NB4 (cell line): ENCODE data around the gene DBH.

Source experiments
- DNase-seq: peaks from one replicate; pipeline ENCODE4 v3.0.0; 2010; ENCODE audit warnings: low read depth
- H3K4me3 ChIP-seq: one replicate; pipeline ENCODE4 v1.5.1; 2011; ENCODE audit warnings: mild to moderate bottlenecking, low read depth, low read length, moderate library complexity
- MAX ChIP-seq: IDR thresholded peaks from 2 replicates; pipeline ENCODE4 v1.6.1; 2011; ENCODE audit warnings: low read depth, low read length
- MYC ChIP-seq: IDR thresholded peaks from 2 replicates; pipeline ENCODE4 v1.6.1; 2011; ENCODE audit warnings: low read depth, low read length
- POLR2A ChIP-seq: IDR thresholded peaks from 2 replicates; pipeline ENCODE4 v1.6.1; 2011; ENCODE audit warnings: mild to moderate bottlenecking; ENCODE audit not compliant: insufficient read length; ENCODE audit errors: extremely low read depth
- TF ChIP-seq, protein P1 (sequence below): IDR thresholded peaks from one replicate; pipeline ENCODE4 v1.5.1; 2012; ENCODE audit warnings: low read depth, low read length

The DBH gene

GRCh38 chr9:133699546-133699945 lies 63.4 kb downstream of the DBH start:
- TF ChIP-seq, protein P1, sequence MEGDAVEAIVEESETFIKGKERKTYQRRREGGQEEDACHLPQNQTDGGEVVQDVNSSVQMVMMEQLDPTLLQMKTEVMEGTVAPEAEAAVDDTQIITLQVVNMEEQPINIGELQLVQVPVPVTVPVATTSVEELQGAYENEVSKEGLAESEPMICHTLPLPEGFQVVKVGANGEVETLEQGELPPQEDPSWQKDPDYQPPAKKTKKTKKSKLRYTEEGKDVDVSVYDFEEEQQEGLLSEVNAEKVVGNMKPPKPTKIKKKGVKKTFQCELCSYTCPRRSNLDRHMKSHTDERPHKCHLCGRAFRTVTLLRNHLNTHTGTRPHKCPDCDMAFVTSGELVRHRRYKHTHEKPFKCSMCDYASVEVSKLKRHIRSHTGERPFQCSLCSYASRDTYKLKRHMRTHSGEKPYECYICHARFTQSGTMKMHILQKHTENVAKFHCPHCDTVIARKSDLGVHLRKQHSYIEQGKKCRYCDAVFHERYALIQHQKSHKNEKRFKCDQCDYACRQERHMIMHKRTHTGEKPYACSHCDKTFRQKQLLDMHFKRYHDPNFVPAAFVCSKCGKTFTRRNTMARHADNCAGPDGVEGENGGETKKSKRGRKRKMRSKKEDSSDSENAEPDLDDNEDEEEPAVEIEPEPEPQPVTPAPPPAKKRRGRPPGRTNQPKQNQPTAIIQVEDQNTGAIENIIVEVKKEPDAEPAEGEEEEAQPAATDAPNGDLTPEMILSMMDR, result no peak
- no peak for TF ChIP-seq MYC
- no peak for TF ChIP-seq POLR2A
- no peak overlapping the region for H3K4me3 ChIP-seq
- no peak for DNase-seq

DNA sequence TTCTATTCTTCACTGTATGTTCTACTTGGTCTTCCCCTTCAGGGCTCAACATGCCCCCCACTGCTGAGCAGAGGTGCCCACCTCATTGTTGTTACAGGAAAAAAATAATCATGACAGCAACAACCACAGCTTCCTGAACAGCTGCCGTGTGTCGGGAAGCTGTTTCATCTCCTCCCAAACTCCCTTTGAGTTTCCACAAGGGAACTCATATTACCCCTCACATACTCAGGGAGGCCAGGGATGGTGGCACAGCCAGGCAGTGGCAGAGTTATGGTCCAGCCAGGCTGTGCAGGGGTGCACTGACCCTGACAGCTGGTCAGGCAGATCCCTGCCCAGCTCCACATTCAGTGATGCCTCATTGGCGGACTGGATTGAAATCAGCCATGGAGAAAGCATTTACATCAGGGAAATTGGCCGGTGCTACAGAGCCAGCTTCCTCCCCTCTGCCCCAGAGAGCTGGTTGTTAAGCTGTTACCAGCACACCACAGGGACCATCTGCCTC lies 64.7 kb downstream of the DBH start:
- TF ChIP-seq POLR2A, result no peak
- TF ChIP-seq MAX, result no peak
- TF ChIP-seq, protein P1, result no peak
- no peak for TF ChIP-seq MYC
- no peak for DNase-seq
- H3K4me3 ChIP-seq, result no peak overlapping the region

GRCh38 chr9:133701321-133701980 lies 65.3 kb downstream of the DBH start:
- TF ChIP-seq, protein P1, result no peak
- no peak for TF ChIP-seq MAX
- no peak for TF ChIP-seq POLR2A
- no peak for TF ChIP-seq MYC
- no peak overlapping the region for H3K4me3 ChIP-seq

DNA sequence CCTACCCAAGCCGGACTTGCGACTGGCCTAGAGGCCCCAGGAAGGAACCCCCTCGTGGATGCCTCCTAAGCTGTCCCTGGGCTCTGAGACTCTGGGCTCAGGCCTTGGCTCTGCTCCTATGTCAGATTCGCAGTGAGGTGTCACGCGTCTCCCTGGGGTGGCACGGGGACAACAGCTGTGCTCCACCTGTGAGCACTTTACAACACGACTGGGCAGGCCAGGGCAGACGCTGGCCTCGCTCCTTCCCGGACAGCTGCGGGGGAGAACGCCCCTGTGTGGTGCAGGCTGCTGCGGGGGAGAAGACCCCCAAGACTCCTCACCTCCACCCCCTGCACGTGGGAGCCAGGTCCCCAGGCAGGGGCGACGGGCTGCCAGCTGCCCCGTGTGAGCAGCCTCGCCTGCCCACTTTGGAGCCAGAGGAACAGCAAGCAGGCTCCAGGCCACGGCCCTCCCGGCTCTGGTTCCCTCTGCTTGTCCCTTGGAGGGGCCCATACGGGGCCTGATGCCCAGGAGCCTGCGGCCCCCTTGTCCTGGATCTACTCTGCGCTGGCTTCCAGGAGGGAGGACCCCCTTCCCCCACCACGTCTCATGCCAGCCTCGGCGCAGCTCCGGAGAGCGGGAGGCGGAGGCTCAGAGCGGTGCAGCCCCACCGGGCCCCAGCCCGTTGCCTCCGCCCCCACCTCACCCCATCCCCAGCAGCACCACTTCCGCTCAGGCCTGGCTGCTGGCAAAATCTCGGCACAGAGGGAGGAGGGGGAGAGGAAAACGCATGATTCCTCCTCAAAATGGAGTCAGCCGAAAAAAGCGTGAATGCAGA lies 66.0 kb downstream of the DBH start:
- peak; percentile 45 for TF ChIP-seq POLR2A
- TF ChIP-seq MYC, result no peak; the same call in 1 of the 2 replicates
- TF ChIP-seq MAX, result peak; percentile 52
- DNase-seq, result peak; percentile 84
- H3K4me3 ChIP-seq, result peak overlapping the region; percentile 56

More at GRCh38 chr9:133701321-133701980, 65.3 kb downstream of the DBH start:
- DNase-seq, result no peak

- H3K4me3 ChIP-seq, result peak overlapping the region; percentile 56
- no peak for DNase-seq
- TF ChIP-seq MAX (no peak), POLR2A (no peak), MYC (no peak)
- TF ChIP-seq, protein P1, result no peak
Measured at GRCh38 chr9:133702798-133703590, 66.8 kb downstream of the DBH start.
